Measurements from ENCODE around the gene FMOD. TPM values are rescaled to one million over a fixed set of nuclear protein-coding genes. Genes with fewer than 3 reads are reported as not detected.

FMOD gene
- total RNA-seq, 2 experiments from 2014 or later = 3.2 to 3.3 TPM

- Mint-ChIP-seq H3K9me3 (no peaks in the 10 kb centered on the region), H3K4me3 (no peak overlapping the region), H3K27ac (no peak overlapping the region), H3K4me1 (peaks cover 16% of the 10 kb centered on the region), H3K27me3 (peaks cover 9% of the 10 kb centered on the region), H3K36me3 (no peaks in the 10 kb centered on the region)
- no peak for DNase-seq
These were observed 4.7 kb downstream of the FMOD start for GRCh38 chr1:203346060-203346768.

DNA sequence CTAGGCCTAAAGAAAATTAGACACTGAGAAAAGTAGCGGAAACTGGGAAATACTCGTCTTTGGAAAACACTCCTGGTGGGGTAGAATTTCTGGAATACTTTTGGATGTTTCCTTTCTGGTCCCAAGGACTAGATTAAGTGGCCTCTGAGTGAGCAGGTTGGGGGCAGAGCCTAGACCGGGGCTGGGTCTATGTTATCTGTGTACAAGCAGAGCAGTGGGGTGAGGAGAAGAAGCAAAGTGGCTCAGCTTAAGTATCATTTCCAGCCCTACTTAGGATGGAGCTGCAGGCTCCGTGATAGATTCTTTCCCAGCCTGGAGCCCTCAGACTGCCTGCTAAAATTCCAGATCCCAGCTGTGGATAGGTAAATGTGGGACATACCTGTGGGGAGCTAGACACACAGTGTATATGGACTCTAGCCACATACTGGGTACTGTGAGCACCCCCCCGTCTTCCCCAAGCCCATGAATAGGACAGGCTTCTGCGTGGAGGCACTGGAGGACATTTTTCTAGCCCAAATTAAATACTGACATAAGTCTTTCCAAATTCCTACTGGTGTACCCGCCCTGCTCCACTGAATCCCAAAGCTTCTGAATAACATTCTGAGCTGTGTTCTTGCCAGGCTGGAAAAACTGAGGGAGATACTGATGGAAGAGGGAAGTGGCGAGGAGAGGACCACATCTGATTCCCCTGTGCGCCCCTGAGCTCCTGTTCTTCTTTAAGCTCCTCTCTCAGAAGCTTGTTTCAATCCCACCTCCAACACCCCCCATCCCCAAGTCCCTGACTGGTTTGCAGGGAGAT, 6.8 kb downstream of the FMOD start:
- H3K27me3 Mint-ChIP-seq = peaks cover 9% of the 10 kb centered on the region
- peaks cover 9% of the 10 kb centered on the region for H3K4me1 Mint-ChIP-seq
- no peaks in the 10 kb centered on the region for H3K9me3 Mint-ChIP-seq
- H3K36me3 Mint-ChIP-seq = no peaks in the 10 kb centered on the region
- no peak for DNase-seq
- no peak overlapping the region for H3K27ac Mint-ChIP-seq
- H3K4me3 Mint-ChIP-seq = no peak overlapping the region

DNA sequence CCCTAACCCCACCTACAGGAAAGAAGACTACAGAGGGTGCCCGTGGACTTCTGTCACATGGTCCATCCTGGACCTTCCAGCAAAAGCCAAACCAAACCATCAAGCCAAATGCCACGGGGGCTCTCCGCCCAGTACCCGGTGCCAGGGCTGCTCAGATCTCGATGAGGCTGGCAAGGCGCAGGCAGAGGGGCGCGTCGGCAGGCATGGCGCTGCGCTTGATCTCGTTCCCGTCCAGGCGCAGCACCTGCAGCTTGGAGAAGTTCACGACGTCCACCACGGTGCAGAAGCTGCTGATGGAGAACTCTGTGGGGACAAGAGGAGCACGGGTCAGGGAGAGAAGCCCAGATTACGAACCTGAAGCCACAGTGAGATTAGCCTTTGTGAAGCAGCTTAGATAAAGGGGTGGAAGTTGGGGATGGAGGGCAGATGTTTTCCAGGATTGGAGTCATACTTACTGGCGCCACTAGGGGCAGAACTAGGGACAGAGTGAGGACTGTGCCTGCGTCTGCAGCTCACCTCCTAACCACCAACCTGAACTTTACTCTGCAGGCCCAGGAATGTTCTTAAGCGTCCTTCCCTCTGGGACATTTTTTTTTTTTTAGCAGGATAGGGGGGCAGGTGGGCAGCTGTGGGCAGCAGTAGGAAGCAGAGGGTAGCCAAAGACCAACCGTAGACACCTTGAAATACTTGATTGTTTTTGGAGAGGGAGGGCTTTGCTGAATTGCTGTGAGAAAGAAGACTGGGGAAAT, 8.6 kb downstream of the FMOD start:
- Mint-ChIP-seq H3K4me3 (no peak overlapping the region), H3K27ac (no peak overlapping the region), H3K4me1 (peaks cover 9% of the 10 kb centered on the region), H3K9me3 (no peaks in the 10 kb centered on the region), H3K27me3 (peaks cover 5% of the 10 kb centered on the region), H3K36me3 (no peaks in the 10 kb centered on the region)
- peak; percentile 37 for DNase-seq

GRCh38 chr1:203340112-203340790, 10.7 kb downstream of the FMOD start:
- Mint-ChIP-seq H3K36me3 (no peaks in the 10 kb centered on the region), H3K27me3 (peaks cover 5% of the 10 kb centered on the region), H3K9me3 (no peaks in the 10 kb centered on the region), H3K4me1 (peaks cover 16% of the 10 kb centered on the region), H3K27ac (no peak overlapping the region), H3K4me3 (no peak overlapping the region)
- peak; percentile 46 for DNase-seq

GRCh38 chr1:203338335-203339036, 12.4 kb downstream of the FMOD start:
- Mint-ChIP-seq H3K27me3 (peaks cover 5% of the 10 kb centered on the region), H3K4me1 (peaks cover 16% of the 10 kb centered on the region), H3K27ac (no peak overlapping the region), H3K9me3 (no peaks in the 10 kb centered on the region), H3K36me3 (no peaks in the 10 kb centered on the region), H3K4me3 (no peak overlapping the region)
- DNase-seq = peak; percentile 39

DNA sequence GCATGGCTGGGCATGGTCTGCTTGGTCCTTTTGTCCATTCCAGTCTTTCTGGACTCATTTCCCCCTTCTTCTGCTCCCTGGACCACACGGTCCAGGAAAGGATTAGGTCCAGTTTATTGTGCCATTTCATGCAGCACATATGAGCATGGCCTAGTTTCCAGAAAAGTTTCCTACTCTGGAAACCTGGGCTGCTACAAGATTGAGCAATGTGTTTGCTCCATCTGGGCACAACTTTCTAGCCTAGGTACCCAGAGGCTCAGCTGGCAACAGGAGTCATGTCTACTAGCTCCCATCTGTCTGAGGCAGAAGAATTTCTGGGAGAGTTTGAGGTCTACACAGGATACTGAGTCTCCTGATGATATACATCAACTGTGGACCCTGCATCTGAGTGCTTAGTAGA, 14.8 kb downstream of the FMOD start:
- Mint-ChIP-seq H3K4me3 (no peak overlapping the region), H3K4me1 (peaks cover 13% of the 10 kb centered on the region), H3K36me3 (no peaks in the 10 kb centered on the region), H3K27me3 (no peaks in the 10 kb centered on the region), H3K27ac (no peak overlapping the region), H3K9me3 (no peaks in the 10 kb centered on the region)
- DNase-seq = no peak

- no peak overlapping the region for H3K27ac Mint-ChIP-seq
- no peak overlapping the region for H3K4me3 Mint-ChIP-seq
- H3K4me1 Mint-ChIP-seq = peaks cover 13% of the 10 kb centered on the region
- H3K9me3 Mint-ChIP-seq = no peaks in the 10 kb centered on the region
- no peak for DNase-seq
- no peaks in the 10 kb centered on the region for H3K36me3 Mint-ChIP-seq
- no peaks in the 10 kb centered on the region for H3K27me3 Mint-ChIP-seq
These were observed 15.4 kb downstream of the FMOD start for GRCh38 chr1:203335503-203335902.

DNA sequence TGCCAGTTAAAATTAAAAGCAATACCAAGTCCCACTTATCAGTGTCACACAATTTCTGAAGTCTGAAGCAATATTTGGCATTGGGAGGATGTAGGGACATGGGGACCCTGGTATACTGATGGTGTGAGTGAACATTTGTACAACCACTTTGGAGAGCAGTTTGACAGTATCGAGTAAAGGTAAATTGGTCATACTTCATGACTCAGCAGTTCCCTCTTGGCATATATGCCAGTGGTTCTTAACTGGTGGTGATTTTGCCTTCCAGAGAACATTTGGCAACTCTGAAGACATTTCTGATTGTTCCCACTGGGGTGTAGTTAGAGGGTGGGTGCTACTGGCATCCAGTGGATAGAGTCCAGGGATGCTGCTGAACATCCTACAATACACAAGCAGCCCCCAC, 19.7 kb downstream of the FMOD start:
- H3K27ac Mint-ChIP-seq = no peak overlapping the region
- DNase-seq = no peak
- no peaks in the 10 kb centered on the region for H3K27me3 Mint-ChIP-seq
- peaks cover 27% of the 10 kb centered on the region for H3K4me1 Mint-ChIP-seq
- no peaks in the 10 kb centered on the region for H3K36me3 Mint-ChIP-seq
- H3K4me3 Mint-ChIP-seq = no peak overlapping the region
- H3K9me3 Mint-ChIP-seq = no peaks in the 10 kb centered on the region

DNA sequence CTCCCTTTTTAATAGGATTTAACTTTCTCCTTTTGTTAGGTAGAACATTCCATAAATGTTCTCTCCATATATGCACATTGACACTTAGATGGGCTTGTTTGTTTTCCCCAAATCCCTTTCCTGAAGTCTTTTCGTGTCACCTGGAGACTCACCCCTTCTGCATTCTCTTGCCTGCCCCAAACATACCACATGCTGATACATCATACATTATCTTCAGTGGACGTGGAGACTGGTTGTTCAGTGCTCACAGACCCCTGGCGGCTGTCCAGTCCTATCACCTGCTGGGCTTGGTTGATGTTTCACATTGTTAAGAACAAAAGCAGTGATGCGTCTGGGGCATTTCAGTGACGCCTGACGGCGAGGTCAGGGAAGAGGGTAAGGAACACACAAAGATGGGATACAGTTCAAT, 22.2 kb downstream of the FMOD start:
- H3K4me1 Mint-ChIP-seq = peaks cover 44% of the 10 kb centered on the region
- no peaks in the 10 kb centered on the region for H3K9me3 Mint-ChIP-seq
- H3K36me3 Mint-ChIP-seq = no peaks in the 10 kb centered on the region
- H3K27me3 Mint-ChIP-seq = no peaks in the 10 kb centered on the region
- no peak overlapping the region for H3K4me3 Mint-ChIP-seq
- H3K27ac Mint-ChIP-seq = peak overlapping the region; percentile 92
- no peak for DNase-seq

GRCh38 chr1:203327684-203328457, 23.1 kb downstream of the FMOD start:
- Mint-ChIP-seq H3K27ac (peak overlapping the region; percentile 92), H3K9me3 (no peaks in the 10 kb centered on the region), H3K4me1 (peaks cover 53% of the 10 kb centered on the region), H3K4me3 (peak overlapping the region; percentile 80), H3K36me3 (no peaks in the 10 kb centered on the region), H3K27me3 (no peaks in the 10 kb centered on the region)
- DNase-seq = no peak

DNA sequence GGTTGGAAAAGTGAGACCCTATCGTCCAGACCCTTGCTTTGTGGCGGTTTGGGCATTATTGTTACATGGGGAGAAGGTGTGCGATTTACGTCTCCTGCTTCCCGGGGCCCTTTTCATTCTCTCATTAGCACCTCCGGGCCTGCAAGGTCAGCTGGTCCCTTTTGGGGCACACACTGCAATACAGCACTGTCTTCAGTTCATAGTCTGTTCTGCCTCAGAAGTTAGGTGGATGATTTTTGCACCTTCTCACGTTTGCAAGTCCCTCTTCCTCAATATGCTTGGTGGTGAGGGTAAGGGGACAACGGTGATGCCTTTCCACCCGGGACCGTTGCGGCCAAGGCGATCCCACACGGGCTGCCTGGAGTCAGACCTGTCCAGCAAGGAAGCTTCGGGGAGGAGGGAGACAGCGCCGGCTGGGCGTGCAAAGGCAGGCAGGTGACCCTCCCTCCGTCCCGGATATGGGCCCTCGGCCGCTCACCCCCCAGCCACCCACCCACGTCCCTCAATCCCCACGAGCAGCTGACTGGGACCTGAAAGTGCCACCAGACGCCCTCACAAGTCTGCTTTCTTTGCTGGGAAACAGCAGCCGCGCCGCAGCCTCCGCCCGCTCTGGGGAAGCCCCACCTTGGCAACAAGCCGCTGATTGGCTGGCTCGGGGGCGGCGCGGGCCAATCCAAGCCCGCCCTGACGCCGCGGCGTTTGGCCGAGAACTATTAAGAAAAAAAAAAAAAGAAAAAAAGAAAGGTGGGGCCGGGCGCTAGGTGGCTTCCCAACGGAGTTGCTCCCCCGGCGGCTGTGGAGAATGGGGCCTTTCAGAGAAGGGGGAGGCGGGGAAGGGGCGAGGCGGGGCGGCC, 23.9 kb downstream of the FMOD start:
- H3K4me1 Mint-ChIP-seq = peaks cover 61% of the 10 kb centered on the region
- H3K36me3 Mint-ChIP-seq = no peaks in the 10 kb centered on the region

DNA sequence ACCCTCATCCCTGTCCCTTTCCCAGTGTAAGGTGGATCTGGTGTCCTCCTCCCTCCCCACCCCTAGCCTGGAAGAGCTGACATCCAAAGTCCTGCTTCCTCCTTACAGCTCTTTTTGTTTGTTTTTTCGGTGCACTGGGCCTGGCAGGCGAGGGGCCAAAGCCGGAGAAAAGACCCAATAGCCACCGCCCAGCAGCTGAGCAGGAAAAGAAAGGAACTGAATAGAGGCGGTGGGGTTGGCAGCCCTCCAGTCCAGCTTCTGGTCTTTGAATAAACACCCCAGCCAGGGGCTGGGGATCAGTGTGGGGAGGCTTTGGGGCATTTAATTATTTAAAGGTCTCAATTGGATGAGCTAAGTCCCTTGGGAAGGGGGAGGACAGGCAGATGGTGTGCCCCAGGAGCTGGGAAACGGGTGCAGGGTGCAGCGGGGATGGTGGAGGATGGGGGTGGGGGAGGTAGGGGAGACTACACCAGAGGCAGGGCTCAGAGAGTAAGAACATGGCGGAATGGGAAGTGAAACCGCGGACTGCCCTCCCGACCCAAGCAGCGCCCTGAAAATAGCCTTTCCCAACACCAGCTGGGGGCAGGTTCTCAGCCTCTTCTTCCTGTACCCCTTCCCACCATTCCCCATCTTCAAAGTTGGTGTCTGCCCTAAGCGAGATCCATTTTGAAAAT, 25.4 kb downstream of the FMOD start:
- H3K27me3 Mint-ChIP-seq = no peaks in the 10 kb centered on the region
- H3K4me1 Mint-ChIP-seq = peaks cover 75% of the 10 kb centered on the region
- peak overlapping the region; percentile 69 for H3K27ac Mint-ChIP-seq
- H3K9me3 Mint-ChIP-seq = no peaks in the 10 kb centered on the region
- H3K4me3 Mint-ChIP-seq = peak overlapping the region; percentile 24
- DNase-seq = no peak
- no peaks in the 10 kb centered on the region for H3K36me3 Mint-ChIP-seq

More for the DNA sequence above, 23.9 kb downstream of the FMOD start:
- peak; percentile 97 for DNase-seq
- H3K9me3 Mint-ChIP-seq = no peaks in the 10 kb centered on the region
- H3K27ac Mint-ChIP-seq = peak overlapping the region; percentile 92
- peak overlapping the region; percentile 80 for H3K4me3 Mint-ChIP-seq
- H3K27me3 Mint-ChIP-seq = no peaks in the 10 kb centered on the region

DNA sequence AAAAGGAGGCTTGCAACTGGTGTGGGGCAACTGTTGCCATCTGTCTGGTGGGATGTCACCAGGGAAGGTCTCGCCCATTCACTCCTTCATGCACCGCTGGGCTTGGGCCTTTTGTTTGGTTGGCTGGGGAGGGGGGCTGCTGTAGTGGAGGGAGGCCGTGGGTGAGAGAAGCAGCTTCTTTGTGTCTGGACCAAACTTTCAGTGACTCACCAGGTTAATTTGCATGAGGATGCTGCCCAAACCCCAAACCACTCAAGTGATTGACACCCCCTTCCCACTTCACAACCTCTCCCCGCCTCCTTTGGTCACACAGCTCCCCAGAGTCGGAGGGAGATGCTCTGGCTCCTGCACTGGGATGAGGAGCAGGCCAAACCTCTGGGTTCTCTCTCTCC, 25.9 kb downstream of the FMOD start:
- Mint-ChIP-seq H3K36me3 (no peaks in the 10 kb centered on the region), H3K9me3 (no peaks in the 10 kb centered on the region), H3K4me1 (peaks cover 81% of the 10 kb centered on the region), H3K4me3 (peak overlapping the region; percentile 50), H3K27me3 (no peaks in the 10 kb centered on the region), H3K27ac (peak overlapping the region; percentile 69)
- peak; percentile 69 for DNase-seq

Measured in activated naive CD8-positive, alpha-beta T cell treated with anti-CD3 and anti-CD28 coated beads for 36 hours (primary cell).